ENCODE measurements around the gene RASL10B.

DNA sequence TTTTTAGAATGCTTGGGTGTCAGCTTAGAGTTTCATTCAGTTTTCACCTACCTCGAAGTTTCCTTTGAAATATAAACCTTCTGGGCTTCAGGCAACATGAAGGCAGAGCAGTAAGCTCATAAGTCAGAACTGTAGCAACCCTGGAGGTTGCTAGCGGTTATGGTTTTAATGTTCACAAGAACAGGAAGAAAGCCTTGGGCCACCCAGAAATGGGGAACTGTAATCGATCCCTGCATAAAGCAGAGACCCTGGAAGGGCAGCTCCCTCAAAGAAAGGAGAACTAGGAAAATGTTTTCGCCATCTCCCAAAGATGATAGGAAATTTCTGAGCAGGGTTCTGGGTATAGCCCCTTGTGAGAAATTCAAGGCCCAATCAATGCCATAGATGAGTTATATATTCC lies 47.8 kb upstream of the RASL10B start:
- TF ChIP-seq, protein P1, sequence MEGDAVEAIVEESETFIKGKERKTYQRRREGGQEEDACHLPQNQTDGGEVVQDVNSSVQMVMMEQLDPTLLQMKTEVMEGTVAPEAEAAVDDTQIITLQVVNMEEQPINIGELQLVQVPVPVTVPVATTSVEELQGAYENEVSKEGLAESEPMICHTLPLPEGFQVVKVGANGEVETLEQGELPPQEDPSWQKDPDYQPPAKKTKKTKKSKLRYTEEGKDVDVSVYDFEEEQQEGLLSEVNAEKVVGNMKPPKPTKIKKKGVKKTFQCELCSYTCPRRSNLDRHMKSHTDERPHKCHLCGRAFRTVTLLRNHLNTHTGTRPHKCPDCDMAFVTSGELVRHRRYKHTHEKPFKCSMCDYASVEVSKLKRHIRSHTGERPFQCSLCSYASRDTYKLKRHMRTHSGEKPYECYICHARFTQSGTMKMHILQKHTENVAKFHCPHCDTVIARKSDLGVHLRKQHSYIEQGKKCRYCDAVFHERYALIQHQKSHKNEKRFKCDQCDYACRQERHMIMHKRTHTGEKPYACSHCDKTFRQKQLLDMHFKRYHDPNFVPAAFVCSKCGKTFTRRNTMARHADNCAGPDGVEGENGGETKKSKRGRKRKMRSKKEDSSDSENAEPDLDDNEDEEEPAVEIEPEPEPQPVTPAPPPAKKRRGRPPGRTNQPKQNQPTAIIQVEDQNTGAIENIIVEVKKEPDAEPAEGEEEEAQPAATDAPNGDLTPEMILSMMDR (conservative IDR thresholded peaks at IDR 0.05 in 1 of 2, IDR thresholded peaks at IDR 0.05 in 1 of 2; ENCODE audit: extremely low read depth in 1 of 2, insufficient read depth in 1 of 2, low read depth in 1 of 2, low read length in 2 of 2), result no peak
- no peak for TF ChIP-seq EZH2 (IDR thresholded peaks at IDR 0.05; ENCODE audit: borderline replicate concordance, low read length)

Measured in mammary epithelial cell (primary cell).